Heart left ventricle (tissue), 13 donors: ENCODE measurements around the gene IPO4.

Source experiments
- CTCF ChIP-seq, 12 donors: fragments of 200-600 bp; sonication (generic) in 4 of 12; IDR thresholded peaks; one replicate each; pipeline versions ENCODE4 v1.5.0 to v1.8.0; 2018 to 2022; ENCODE audit warnings: antibody characterized with exemption in 12 of 12, mild to moderate bottlenecking in 5 of 12
- POLR2A ChIP-seq, 2 donors: fragments of 450-650 bp; IDR thresholded peaks; one replicate each; pipeline ENCODE4 v1.6.1; 2017; ENCODE audit warnings: antibody characterized with exemption in 2 of 2, mild to moderate bottlenecking in 2 of 2, moderate library complexity in 2 of 2
- donor health status: ischemic (EF 13 %, LVEDD 7.1; RV severe dilation, severe dysfunction).
- donor health status: DM: no; HTN: yes; CAD: no.
- donor health status: DM: no; HTN: no; CAD: no.
- donor health status: ischemic (EF 25% LVEDD 6.9; RV normal size, moderate dysfunction).
- donor health status: ischemic (EF 25% LVEDD 5.7; RV mildly dilated, moderate dysfunction).
- donor health status: ischemic (EF 35%, LVEDD 5.7; RV mildly dilated, moderate dysfunction).
- donor health status: nonischemic (EF 11% LVEDD 7.7; RV severe dilation, severe dysfunction).
- donor health status: DM: yes; HTN: yes; CAD: no.
- donor health status: PGD.
- donor health status: ischemic (EF 29% LVEDD 5.4; RV normal size, mild dysfunction).
- donor health status: nonischemic (EF 23%, LVEDD 6.1; RV moderate dilation, normal function).

GRCh38 chr14:24228902-24229301 is 40.3 kb upstream of the IPO4 start:
- no peak for TF ChIP-seq CTCF (IDR thresholded peaks at IDR 0.05)
- no peak for TF ChIP-seq POLR2A (IDR thresholded peaks at IDR 0.05)
